Stimulated activated CD4-positive, alpha-beta T cell treated with anti-CD3 and anti-CD28 coated beads, TNF-alpha, amount 100 ng/mL, for 1 hour (primary cell): ENCODE data around the gene SORBS1.

Experiments used
- DNase-seq, 3 donors: peaks; one replicate each; pipeline ENCODE4 v3.0.0-alpha.2; 2020; ENCODE audit warnings: low read depth in 3 of 3, low spot score in 1 of 3

SORBS1 gene

DNA sequence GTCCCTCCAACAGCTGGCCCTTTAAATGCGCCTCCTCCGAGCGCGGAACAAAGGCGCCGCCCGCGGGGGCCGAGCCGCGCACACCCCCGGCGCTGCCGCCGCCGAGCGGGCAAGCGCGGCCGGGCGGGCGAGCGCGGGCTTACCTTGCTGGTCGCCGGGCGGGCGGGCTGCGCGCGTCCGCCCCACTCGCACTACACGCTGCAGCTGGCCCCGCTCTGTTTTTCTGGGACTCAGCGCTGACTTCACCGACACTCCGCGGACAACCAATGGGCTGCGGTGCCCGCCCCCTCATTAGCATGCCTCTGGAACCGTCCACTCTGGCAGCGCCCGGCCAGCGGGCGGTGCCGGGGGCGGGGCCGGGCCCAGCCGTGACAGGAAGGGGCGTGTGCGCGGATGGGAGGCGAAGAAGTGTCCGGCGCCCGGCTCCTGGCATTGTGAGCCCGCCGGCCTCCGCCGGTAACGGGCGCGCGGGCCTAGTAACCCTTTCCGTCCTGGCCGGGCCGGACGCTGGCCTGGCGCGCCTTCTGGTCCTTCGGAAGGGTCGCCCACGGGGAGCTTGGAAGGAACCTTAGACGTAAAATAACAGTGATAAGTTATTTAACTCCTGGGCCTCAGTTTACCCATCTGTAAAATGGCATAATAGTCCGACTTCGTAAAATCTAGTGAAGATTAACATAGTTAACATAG, at the start of gene SORBS1:
TSS of gene SORBS1 (minus strand) at position 195 of the 687 bp plus-strand sequence. CDS start 120,236 bp downstream, outside the sequence.
- DNase-seq = peak; percentile 50 to 58 (median 54)

DNA sequence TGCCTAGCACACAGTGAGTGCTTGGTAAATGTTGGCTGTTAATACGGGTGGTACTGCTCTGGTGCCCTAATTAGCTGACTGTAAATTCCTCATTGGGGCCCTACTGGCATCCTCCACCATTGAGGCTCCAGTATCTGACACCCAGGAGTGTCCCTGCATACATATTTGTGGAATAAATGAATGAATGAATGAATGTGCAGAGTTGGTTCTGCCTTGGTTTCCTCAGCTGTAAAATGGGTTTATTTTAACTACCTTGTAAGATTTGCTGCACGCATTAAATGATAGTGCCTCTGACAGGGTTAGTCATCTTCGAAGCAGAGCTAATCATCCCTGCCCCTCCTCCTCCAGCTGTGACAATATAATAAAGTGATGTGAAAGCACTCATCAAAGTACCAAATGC, 49.6 kb upstream of the SORBS1 start:
- DNase-seq = no peak

DNA sequence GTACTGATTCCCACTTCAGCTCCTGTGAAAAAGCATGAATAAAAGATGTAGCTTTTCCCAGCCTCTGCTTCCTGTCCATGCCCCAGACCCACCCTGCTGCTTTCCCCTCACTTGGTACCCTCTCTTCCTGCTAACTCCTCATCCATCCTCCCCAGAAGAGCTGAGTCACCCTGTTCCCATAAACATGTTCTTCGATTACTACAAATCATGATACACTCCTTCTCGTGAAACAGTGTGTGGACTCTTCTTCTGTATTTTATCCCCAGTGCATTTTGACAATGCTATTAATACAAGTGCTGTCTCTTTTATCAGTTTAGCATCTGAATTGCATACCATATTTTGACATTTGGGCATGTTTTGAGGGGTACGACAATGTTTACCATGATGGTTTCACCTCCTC, 45.8 kb upstream of the SORBS1 start:
- DNase-seq = no peak

DNA sequence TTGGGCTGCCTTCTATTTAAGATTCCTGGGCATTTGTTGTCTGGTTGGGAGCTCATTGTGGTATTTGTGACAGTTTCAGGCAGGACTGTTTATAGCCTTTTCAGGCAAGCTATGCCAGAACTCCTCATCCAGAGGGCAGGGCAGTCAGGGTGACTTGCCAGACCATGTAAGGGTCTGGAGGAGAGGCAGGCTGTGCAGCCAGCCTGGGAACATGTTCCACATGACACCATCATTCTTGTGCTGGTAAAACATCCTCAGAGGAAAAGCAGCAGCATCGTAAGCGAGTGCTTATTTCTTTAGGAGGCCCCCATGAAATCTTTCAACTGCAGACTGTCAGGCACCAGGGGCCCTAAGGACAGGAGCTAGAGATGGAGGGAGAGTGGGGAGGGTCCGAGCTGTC, 44.0 kb upstream of the SORBS1 start:
- DNase-seq = no peak

DNA sequence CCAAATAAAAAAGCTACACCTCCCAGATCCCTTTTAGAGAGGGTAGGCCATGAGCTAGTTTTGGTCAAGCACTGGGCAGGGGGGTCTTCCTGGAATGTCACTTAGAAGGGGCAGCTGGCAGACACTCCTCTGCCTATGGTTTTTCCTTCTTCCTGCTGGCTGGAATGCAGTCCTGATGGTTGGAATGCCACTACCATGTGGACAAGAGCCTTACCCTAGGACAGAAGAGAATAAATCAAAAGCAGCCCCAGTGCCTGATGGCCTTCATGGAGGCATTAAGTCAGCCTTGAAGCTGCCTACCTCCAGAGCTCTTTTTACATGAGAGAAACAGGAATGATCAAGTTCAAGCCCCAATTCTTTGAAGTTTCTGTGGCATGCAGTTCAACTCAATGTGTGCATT, 43.5 kb upstream of the SORBS1 start:
- DNase-seq = no peak

DNA sequence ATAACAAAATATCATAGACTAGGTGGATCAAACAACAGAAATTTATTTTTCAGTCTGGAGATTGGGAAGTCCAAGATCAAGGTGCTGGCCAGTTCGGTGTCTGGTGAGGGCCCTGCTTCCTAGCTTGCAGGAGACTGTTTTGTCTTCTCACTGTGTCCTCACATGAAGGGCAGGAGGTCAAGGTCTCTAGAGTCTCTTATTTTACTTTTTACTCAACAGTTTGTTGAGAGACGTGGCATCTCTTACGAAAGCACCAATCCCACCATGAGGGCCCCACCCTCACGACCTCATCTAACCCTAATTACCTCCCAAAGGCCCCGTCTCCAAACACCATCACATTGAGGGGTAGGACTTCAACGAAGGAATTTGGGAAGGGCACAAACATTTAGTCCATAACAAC, 41.2 kb upstream of the SORBS1 start:
- DNase-seq = no peak

DNA sequence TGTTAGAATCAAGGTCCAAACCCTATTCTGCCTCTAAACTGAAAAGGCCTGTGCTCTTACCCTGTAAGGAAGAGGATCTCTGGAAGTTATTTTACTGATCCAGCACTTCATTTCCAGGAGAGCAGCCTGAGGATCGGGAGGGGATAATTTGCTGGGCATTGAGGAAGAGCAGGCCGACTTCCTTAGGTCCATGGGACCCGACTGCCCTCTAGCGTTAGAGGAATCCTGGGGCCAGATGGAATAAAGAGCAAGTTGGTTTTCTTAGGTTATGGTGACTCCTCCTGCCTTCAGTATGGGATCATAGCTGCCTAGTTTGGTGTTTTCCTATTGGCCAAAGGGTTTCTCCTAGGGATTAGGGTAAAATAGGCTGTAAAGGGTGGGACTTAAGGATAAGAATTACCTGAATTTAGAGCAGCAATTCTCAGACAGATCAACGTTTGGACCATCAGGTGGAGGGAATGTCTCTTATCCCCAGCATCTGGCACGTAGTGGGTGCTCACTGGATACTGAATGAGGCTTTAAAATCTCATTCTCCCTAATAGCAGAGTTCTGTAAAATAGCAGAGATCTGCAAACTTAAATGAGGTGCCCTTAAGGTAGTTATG, 40.0 kb upstream of the SORBS1 start:
- DNase-seq = peak in 1 of 3 donors; percentile 7

DNA sequence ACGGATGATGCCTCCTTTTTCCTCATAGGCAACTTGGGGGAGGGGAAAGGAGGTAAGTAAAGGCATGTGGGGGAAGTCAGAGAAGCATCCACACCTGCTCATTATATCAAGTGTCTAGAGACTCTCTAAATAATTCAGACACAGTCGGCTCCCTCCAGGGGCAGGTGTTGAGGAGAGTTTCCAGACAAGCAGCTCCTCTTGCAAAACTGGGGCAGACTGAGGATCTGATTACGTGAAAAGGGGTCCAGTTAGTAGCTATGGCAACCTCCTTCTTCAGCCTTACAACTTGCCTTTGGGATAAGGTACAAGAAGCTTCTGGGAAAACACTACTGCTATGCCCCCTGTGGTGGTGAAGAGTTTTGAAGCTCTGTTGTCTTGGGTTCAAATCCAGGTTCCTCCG, 39.0 kb upstream of the SORBS1 start:
- DNase-seq = no peak

DNA sequence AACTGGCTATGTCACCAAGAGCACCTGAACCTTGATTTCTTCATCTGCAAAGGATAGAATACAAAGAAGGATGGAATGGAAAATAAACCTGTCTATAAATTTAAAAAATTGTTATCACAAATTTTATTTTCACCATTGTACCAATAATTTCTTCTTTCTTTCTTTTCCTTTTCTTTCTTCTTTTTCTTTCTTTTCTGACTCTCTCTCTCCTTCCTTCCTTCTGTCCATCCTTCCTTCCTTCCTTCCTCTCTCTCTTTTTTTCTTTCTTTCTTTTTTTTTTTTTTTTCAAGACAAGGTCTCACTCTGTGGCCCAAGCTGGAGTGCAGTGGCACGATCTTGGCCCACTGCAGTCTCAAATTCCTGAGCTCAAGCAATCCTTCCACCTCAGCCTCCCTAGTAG, 36.6 kb upstream of the SORBS1 start:
- no peak for DNase-seq

DNA sequence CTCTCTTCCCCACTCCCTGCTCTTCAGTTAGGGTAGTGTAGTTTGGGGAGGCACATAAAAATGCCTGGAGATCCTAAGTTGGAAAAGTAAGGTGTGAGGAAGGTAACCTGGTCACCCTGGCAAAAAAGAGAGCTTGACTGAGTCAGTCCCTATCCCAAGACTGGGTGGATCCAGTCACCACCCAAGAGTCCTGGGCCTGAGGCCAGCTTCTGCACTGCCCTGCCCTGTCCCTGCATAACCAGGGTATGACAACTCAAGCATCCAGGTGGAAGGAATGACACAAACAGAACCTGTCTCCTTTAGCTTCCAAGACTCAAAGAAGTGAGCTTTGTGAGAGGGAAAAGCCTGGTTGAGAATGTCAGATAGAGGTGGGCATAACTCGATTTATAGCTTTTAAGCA, 26.9 kb upstream of the SORBS1 start:
- DNase-seq = no peak

DNA sequence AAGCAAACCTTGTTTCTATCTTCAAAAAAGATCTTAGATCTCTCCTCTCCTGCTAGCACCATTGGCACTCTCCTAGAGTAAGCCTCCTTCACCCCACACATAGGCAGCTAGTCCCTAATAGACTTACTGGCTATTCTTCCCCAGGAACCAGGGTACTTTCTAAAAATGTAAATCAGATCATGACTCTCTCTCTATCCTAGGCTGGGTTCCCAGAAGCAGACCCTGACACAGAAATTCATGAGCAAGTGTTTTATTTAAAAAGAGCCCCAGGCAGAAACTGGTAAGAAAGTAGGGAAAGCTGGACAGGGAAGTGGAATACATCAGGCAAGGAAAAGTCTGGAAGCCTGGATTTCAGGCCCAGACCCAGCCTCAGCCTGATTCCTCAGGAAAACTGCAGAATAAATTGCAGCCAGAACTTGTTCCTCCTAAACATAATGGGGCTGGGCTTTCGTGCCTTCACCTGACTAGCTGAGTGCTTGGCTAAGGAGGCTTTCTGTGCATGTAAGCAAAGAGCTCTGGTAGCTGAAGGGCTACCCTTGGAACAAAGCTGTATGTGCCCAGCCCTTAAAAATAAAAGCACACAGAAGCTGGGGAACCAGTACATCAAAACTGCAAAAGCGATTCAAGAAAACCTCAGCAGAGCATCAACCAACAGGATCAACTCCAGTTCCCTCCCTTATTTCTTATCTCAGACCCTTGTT, 18.8 kb upstream of the SORBS1 start:
- no peak for DNase-seq

DNA sequence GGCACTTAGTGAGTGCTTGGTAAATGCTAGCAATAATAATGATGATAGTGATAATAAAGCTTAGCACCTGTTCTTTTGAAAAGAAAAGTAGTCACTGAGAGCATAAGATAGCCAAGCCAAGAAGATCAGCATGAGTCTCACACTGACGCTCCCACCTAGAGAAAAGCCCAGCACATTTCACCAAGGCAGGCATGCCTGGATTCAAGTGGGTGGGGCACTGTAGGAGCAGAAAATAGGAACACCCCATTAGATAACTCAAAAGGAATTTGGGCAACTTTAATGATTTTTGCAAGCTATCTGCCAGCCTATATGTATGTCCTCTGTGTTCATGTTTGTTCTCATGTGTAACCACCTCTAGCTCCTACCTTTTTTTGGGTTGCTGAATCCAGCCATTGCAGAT, 18.1 kb upstream of the SORBS1 start:
- no peak for DNase-seq

DNA sequence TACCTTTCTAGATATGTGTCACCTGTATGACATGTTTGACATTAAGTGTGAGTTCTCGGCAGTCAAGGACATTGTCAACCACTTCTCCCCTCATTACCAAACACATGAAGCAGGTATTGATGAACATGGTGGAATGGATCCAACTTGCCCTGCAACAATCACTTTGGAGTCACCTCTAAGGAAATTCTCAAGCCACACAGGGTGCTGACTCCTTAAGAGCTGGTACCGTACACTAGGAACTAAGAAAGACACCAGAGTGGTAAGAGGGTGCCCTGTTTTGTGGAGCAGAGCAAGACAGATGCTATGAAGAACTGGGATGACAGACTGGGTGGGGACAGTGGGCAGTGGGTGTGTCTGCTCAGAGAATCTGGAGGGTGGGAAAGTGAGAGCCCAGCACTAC, 17.4 kb upstream of the SORBS1 start:
- no peak for DNase-seq

DNA sequence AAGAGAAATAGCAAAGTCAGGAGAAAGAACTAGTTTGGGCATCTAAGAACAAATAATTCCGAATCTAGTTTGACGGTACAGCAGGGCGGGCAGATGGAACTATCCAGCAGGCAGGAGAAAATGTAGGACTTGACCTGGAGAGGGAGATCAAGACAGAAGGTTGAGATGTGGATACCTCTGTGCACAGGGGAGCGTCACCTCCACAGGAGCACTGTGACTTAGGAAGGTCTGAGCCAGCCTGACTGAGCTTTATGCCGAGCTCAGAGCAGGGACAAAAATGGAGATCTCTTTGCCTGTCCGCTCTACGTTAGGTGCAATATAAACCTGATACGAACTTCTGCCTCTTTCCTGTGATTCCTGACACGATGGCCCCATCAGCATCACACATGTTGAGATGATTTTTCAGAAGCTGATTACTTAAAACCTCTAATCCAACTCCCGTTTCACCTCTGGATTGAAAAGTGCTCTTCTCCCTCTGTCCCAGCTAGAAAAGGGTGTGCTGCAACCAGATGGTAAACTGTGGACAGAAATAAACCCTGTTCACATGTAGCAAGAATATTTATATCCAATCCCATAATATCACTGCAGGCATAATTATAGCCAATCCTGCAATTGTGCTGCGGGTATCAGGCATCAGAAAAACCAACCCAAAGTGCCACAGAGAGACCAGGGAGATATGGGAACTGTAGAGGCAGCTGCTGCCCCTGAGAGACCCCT, 13.6 kb upstream of the SORBS1 start:
- DNase-seq = no peak

DNA sequence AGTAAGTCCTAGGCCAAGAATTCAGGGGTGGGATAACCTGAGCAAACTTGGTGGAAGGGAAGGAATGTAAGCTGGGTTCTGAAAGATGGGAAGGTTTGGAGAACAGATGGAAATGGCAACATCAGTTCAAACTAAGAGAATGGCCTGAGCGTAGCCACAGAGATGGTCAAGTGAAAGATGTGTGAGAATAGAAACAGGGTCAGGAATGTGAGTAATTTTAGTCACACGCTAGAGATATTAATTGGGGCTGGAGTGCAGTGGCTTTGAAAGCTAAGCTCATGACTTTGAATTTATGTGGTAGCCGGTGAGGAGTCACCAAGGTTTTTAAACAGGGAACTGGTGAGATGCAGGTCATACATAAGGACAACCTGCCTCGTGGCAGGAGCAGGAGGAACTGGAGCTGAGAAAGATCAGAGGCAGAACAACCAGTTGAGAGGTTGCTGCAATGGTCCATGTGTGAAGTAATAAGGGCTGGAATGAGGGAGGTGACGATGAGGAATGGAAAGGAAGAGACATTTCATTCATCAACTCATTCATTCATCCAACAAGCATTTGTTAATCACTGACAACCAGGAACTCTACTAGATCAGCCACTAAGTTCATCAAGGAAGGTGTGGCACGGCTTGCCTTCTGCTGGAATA, 12.9 kb upstream of the SORBS1 start:
- DNase-seq = no peak

DNA sequence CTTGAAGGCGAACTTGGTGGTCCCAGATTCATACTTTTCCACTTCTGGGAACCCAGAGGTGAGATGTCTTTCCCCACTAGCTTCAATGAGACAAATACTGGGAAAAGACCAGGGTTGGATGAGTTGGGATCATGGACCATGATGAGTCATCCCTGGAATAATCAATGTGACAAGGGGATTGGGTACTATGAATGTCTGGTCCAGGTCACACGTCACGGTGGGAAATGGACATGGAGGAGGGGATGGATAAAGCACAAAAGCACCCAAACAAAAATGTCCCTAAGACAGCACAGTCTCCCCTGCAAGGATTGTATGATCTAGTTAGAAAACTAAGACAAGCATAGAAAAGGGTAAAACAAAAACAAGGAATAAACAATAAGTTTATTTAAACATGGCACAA, 12.4 kb upstream of the SORBS1 start:
- no peak for DNase-seq

DNA sequence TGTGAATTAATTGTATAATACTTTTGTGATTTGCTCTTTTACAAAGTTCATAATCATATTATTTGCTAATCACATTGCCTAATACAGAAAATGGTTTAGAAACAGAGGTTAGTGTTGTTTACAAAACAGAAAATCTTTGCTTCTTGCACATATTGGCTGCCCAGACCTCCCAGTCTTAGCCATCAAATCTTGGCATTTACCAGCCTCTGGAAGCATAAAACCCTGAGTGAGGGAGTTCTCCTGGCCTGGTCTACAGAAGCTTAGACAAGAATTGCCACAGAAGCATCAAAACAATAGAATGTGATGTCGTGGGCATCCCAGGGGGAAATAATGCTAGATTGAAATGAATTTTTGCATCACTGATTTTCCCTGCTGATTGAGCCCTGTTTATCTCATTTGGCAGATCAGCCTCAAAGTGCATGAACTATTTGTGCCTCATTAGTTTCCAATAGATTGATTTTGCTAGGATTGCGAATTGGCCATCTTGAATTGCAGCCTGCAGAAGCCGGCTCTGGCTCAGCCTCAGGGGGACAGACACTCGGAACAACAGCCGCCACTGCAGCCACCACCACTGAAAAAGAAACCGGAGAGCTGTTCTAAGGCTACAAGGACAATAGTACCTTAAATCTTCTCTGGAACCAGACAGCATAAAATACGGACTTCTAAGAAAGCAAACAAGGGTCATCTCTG, 11.1 kb upstream of the SORBS1 start:
- no peak for DNase-seq

DNA sequence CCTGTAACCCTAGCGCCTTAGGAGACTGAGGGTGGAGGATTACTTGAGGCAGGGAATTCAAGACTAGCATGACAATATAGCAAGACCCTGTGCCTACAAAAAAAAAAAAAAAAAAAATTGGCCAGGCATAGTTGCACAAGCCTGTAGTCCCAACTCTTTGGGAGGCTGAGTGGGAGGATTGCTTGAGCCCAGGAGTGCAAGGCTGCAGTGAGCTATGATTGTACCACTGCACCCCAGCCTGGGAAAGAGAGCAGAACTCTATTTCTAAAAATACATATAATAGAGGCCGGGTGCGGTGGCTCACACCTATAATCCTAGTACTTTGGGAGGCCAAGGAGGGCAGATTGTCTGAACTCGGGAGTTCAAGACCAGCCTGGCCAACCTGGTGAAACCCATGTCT, 10.2 kb upstream of the SORBS1 start:
- DNase-seq = no peak

DNA sequence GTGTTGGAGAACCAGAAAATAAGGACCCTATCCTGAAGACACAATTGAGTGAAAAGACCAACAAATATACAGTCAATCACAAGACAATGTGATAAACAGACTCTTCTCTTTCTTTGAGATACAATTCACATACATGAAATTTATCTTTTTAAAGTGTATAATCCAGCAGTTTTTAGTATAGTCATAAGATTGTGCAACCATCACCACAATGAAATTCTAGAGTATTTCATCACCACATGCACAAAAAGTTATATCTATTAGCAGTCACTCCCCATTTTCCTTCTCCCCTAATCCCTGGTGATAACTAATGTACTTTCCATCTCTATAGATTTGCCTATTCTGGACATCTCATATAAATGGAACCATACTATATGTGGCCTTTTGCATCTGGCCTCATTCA, 8.2 kb upstream of the SORBS1 start:
- DNase-seq = no peak

DNA sequence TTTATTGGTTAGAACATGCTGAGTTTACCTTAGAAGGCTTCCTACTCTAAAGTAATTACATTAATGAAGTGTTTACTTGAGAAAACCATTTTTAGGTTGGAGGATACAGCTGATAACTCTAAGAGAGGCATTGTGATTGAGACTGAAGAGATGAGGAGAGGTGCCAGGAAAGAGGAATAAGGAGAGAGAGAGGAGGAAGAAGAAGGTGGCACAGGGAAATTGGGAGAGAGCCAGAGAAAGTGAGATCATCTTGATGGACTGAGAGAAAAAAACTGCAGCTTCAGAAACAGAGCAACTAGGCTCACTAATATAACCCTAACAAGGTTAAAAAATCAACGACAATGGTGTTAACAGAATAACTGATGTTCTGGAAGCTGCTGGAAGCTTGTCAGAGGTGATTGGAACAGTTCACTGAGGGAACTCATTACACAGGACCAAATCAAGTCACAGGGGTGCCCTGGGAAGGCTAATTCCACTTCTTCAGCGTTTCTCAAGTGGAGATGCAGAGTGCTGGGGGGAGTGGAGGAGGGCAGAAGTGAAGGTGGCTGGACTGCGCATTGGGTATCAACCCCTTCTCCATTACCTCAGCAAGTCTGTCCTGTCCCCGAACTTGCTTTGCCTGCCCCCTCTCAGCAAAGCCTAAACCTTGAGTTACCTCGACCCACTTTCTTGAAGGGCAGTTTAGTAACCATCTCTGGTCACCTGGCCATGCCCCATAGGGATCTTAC, 6.9 kb upstream of the SORBS1 start:
- DNase-seq = no peak
